Activated naive CD4-positive, alpha-beta T cell treated with anti-CD3 and anti-CD28 coated beads, Interleukin-2, amount 10 ng/mL, durations not matched to agents 7 days and 5 days (primary cell): ENCODE data around the gene ERBB2.

ENCODE experiments used
- CTCF ChIA-PET: fragments of 350-600 bp; sonication (Branson Sonifier 250); formaldehyde crosslinking; loops from one replicate; lab custom pipeline; 2021; ENCODE audit warnings: antibody characterized with exemption; lab: Charles Lee
- DNase-seq: peaks from one replicate; pipeline ENCODE4 v3.0.0-alpha.2; 2020
- H3K27ac Mint-ChIP-seq: one replicate; pipeline ENCODE4 v1.8.0; 2021; ENCODE audit warnings: mild to moderate bottlenecking, moderate library complexity, mixed read lengths
- H3K27me3 Mint-ChIP-seq: one replicate; pipeline ENCODE4 v1.8.0; 2021; ENCODE audit warnings: mild to moderate bottlenecking, mixed read lengths
- H3K36me3 Mint-ChIP-seq: one replicate; pipeline ENCODE4 v1.8.0; 2021; ENCODE audit warnings: mixed read lengths
- H3K4me1 Mint-ChIP-seq: one replicate; pipeline ENCODE4 v1.8.0; 2021; ENCODE audit warnings: mixed read lengths
- H3K4me3 Mint-ChIP-seq: one replicate; pipeline ENCODE4 v1.8.0; 2021; ENCODE audit warnings: mild to moderate bottlenecking, moderate library complexity, mixed read lengths
- H3K9me3 Mint-ChIP-seq: one replicate; pipeline ENCODE4 v1.8.0; 2021; ENCODE audit warnings: mixed read lengths

Gene ERBB2

DNA sequence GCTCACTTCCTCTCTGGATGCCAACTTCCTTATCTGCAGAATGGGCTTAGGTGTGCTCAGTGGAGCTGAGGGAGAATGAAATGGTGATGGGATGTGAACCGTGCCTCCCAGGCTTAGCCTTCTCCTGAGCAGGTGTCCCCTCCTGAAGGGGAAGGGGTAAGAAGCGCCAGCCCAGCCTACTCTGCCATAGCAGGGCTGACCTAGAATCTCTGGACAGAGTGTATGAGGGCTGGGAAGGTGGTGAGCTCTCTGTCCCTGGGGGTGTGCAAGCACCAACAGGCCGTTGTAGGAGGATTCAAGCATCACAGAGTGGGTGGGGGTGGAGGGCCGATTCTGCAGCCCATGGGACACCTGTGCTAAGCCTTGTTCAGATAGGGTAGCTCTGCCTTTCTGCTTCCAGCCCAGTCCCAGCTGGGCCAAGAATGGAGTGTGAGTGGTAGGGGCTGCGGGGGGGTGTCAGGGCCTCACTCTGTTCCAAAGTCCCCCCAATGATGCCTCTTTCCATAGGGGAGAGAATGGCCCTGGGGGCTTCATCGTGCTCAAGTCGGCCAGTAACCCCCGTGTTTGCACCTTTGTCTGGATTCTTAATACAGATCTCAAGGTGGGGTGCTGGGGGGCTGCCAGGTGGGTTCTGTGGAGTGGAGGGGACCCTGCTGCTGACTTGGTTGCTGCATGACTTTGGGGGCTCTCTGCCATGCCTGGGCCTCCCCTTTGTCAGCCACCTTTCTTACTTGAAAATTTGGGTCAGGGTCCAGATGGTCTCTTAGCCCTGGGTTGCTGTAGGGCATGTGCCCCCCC lies 37.9 kb upstream of the ERBB2 start:
- H3K9me3 Mint-ChIP-seq: no peaks in the 10 kb centered on the region
- CTCF ChIA-PET: interaction anchor here (0.9 to 3.5 kb wide), 3 partner anchors 8 to 18 kb away, joined by 3 to 15 read pairs (median 3); no protein-coding TSS in a partner anchor
- H3K36me3 Mint-ChIP-seq: peaks cover 21% of the 10 kb centered on the region
- H3K27me3 Mint-ChIP-seq: peaks cover 24% of the 10 kb centered on the region
- H3K27ac Mint-ChIP-seq: peak overlapping the region; percentile 84
- peaks cover 25% of the 10 kb centered on the region for H3K4me1 Mint-ChIP-seq
- H3K4me3 Mint-ChIP-seq: no peak overlapping the region
- DNase-seq: no peak

GRCh38 chr17:39662551-39663339 lies 37.1 kb upstream of the ERBB2 start:
- H3K9me3 Mint-ChIP-seq: no peaks in the 10 kb centered on the region
- CTCF ChIA-PET: interaction anchor here (0.9 to 3.5 kb wide), 2 partner anchors 9 kb away, joined by 3 to 15 read pairs; no protein-coding TSS in a partner anchor
- H3K27ac Mint-ChIP-seq: no peak overlapping the region
- H3K36me3 Mint-ChIP-seq: peaks cover 19% of the 10 kb centered on the region
- H3K4me1 Mint-ChIP-seq: peaks cover 25% of the 10 kb centered on the region
- H3K4me3 Mint-ChIP-seq: no peak overlapping the region
- peaks cover 32% of the 10 kb centered on the region for H3K27me3 Mint-ChIP-seq
- no peak for DNase-seq

DNA sequence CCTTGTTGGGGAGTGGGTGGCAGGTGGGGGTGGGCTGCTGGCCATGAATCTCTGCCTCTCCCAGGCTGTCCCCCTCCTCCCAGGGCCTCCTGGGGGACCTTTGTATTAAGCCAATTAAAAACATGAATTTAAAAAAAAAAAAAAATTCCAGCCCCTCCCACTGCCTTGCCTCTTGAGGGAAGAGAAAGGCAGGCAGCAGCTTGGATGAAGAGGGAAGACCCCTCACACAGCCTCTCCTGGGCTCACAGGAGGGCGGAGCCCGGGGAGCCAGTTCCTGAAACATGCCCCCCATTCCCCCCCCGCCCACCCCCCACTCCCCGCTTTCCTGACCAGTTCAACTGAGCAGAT lies 36.5 kb upstream of the ERBB2 start:
- no peak for DNase-seq
- no peak overlapping the region for H3K4me3 Mint-ChIP-seq
- CTCF ChIA-PET: interaction anchor here (3.5 kb wide), 1 partner anchor 10 kb away, joined by 15 read pairs; no protein-coding TSS in a partner anchor
- H3K27ac Mint-ChIP-seq: no peak overlapping the region
- peaks cover 22% of the 10 kb centered on the region for H3K4me1 Mint-ChIP-seq
- no peaks in the 10 kb centered on the region for H3K9me3 Mint-ChIP-seq
- H3K36me3 Mint-ChIP-seq: peaks cover 16% of the 10 kb centered on the region
- H3K27me3 Mint-ChIP-seq: peaks cover 37% of the 10 kb centered on the region

DNA sequence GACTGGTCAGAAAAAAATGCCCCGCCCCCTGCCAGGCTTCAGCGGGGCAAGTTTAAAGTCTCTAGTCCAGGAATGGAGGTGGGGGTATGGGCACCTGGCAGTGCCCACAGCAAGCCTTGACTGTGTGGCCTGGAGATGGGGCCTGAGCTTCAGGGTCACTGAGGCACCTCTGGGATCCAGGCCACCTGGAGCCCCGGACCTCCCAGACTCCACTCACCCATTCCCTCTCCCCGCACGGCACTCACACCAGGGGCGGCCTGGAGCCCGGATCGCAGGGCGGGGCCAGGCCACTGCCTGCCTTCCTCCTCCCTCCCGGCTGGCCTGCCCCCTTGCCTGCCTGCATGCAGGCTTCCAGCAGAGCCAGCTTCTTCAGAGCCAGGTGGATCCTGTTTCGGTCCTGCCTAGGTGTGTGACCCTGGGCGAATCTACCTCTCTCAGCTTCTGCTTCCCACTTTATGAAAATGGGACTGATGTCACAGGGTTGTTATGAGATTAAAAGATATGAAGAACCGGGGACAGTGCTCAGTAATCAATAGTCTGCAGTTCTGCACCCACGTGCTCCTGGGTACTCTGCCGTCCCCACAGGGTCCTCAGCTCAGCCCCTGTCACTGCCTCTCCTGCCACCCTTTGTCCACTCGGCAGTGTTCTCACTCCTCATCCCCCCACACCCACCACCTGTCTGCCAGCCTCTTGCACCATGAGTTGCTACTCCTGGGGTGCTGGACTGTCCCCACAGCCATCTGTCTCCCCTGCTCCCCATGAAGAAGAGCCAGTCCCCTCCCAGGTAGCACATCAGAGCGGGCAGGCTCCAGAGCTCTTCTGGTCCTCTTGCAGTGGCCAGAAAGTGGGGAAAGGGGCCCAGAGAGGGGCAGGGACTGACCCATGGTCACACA lies 35.9 kb upstream of the ERBB2 start:
- Mint-ChIP-seq H3K27ac (no peak overlapping the region), H3K4me1 (peaks cover 21% of the 10 kb centered on the region)
- DNase-seq: no peak

DNA sequence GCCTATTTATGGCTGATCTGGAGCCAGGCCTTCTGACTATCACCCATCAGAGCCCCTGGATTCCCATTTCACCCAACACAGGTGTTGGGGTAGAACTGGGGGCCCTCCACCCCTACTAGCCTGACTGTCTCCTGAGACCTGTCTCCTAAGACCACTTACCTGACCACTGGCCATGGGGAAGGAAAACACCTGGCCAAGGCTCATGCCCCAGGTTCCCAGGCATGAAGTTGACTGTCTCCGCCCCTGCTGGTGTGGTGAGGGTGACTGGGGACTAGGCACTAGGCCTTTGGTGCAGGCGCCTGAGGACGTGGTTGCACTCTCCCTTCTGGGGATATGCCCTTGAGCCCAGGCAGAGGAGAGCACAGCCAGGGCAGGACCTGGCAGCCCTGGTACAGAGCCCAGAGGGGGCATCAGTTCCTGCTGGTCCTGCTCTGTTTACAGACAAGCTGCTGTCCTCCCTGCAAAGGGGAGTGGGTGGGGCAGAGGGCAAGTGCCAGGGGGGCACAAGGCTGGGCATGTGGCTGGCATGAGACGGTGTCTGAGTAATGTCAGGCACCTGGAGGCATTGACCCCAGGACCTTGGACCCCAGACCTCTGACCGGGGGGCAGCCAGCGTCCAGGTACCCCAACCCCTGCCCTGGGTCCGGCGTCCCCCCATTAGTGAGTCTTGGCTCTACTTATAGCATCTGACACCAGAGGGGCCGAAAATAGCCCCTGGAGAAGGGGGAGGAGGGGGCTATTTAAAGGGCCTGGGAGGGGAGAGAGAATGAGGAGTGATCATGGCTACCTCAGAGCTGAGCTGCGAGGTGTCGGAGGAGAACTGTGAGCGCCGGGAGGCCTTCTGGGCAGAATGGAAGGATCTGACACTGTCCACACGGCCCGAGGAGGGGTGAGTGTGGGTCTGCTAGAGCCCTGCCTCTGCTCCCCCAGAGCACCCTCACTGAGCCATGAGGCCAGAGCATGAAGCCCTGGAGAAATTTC lies 35.0 kb upstream of the ERBB2 start, which contains the start of gene TCAP:
TSS of gene TCAP (plus strand) at position 769 of the 981 bp plus-strand sequence. CDS start at position 780, 11 bp downstream.
- H3K27ac Mint-ChIP-seq: no peak within 1 kb of the TSS

More for the DNA sequence above, 35.9 kb upstream of the ERBB2 start:
- no peak overlapping the region for H3K4me3 Mint-ChIP-seq
- H3K9me3 Mint-ChIP-seq: no peaks in the 10 kb centered on the region
- CTCF ChIA-PET: interaction anchor here (3.5 kb wide), 1 partner anchor 10 kb away, joined by 15 read pairs; no protein-coding TSS in a partner anchor
- peaks cover 15% of the 10 kb centered on the region for H3K36me3 Mint-ChIP-seq
- peaks cover 43% of the 10 kb centered on the region for H3K27me3 Mint-ChIP-seq

DNA sequence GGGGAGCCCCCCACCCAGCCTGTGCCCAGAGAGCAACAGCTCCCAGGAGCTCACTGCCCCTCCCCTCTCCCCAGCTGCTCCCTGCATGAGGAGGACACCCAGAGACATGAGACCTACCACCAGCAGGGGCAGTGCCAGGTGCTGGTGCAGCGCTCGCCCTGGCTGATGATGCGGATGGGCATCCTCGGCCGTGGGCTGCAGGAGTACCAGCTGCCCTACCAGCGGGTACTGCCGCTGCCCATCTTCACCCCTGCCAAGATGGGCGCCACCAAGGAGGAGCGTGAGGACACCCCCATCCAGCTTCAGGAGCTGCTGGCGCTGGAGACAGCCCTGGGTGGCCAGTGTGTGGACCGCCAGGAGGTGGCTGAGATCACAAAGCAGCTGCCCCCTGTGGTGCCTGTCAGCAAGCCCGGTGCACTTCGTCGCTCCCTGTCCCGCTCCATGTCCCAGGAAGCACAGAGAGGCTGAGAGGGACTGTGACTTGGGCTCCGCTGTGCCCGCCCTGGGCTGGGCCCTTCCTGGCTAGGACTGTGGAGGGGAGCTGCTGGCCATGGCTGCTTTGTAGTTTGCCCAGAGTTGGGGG lies 34.1 kb upstream of the ERBB2 start:
- Mint-ChIP-seq H3K27ac (no peak overlapping the region), H3K27me3 (peaks cover 61% of the 10 kb centered on the region), H3K36me3 (peaks cover 10% of the 10 kb centered on the region), H3K9me3 (no peaks in the 10 kb centered on the region), H3K4me1 (peaks cover 10% of the 10 kb centered on the region), H3K4me3 (no peak overlapping the region)
- DNase-seq: peak; percentile 34
- CTCF ChIA-PET: interaction anchor here (0.8 to 9.5 kb wide), 5 partner anchors 11 to 198 kb away, joined by 3 to 115 read pairs (median 9); partner anchors contain the start of gene IKZF3

More for the DNA sequence above, 35.0 kb upstream of the ERBB2 start, which contains the start of gene TCAP:
- CTCF ChIA-PET: interaction anchor here (2.0 to 9.5 kb wide), 4 partner anchors 11 to 42 kb away, joined by 9 to 115 read pairs (median 14); no protein-coding TSS in a partner anchor
- Mint-ChIP-seq H3K36me3 (peaks cover 11% of the 10 kb centered on the region), H3K4me1 (peaks cover 12% of the 10 kb centered on the region), H3K4me3 (no peak within 1 kb of the TSS), H3K27me3 (peaks cover 53% of the 10 kb centered on the region), H3K9me3 (no peaks in the 10 kb centered on the region)
- no peak for DNase-seq

GRCh38 chr17:39666231-39666600 lies 33.6 kb upstream of the ERBB2 start:
- peaks cover 7% of the 10 kb centered on the region for H3K36me3 Mint-ChIP-seq
- no peak for DNase-seq
- H3K4me3 Mint-ChIP-seq: no peak overlapping the region
- H3K9me3 Mint-ChIP-seq: no peaks in the 10 kb centered on the region
- H3K27me3 Mint-ChIP-seq: peaks cover 65% of the 10 kb centered on the region
- CTCF ChIA-PET: interaction anchor here (0.8 to 9.5 kb wide), 6 partner anchors 12 to 198 kb away, joined by 3 to 115 read pairs (median 7); partner anchors contain the start of gene IKZF3
- peaks cover 10% of the 10 kb centered on the region for H3K4me1 Mint-ChIP-seq
- H3K27ac Mint-ChIP-seq: no peak overlapping the region

- no peak overlapping the region for H3K4me3 Mint-ChIP-seq
- H3K27ac Mint-ChIP-seq: no peak overlapping the region
- no peaks in the 10 kb centered on the region for H3K9me3 Mint-ChIP-seq
- CTCF ChIA-PET: interaction anchor here (0.8 to 9.5 kb wide), 6 partner anchors 12 to 197 kb away, joined by 3 to 115 read pairs (median 7); partner anchors contain the start of gene IKZF3
- peaks cover 10% of the 10 kb centered on the region for H3K4me1 Mint-ChIP-seq
- peaks cover 69% of the 10 kb centered on the region for H3K27me3 Mint-ChIP-seq
- peaks cover 2% of the 10 kb centered on the region for H3K36me3 Mint-ChIP-seq
- no peak for DNase-seq
These were observed 33.1 kb upstream of the ERBB2 start for GRCh38 chr17:39666601-39667261.

DNA sequence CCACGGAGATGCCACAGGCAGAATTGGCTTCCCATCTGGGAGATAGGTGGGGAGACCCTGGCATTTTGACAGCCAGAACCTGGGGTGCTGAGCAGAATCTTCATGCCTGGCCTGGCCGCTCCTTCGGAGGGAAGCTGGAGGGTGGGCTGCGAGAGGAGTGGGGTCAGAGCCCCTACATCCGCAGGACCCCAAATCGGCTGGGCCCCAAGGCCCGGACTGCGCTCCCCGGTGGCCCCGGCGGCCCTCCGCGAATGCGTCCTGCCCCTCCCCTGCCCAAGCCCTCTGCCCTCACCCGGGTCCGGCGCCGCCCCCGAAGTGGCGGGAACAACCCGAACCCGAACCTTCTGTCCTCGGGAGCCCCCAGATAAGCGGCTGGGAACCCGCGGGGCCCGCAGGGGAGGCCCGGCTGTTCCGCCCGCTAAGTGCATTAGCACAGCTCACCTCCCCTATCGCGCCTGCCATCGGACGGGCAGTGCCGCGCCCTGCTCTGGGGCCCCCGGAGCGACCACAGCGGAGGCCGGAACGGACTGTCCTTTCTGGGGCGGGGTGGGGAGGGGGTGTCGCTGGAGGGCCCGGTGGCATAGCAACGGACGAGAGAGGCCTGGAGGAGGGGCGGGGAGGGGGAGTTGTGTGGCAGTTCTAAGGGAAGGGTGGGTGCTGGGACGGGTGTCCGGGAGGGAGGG lies 32.5 kb upstream of the ERBB2 start:
- Mint-ChIP-seq H3K27ac (no peak overlapping the region), H3K36me3 (peaks cover 2% of the 10 kb centered on the region), H3K9me3 (no peaks in the 10 kb centered on the region), H3K27me3 (peaks cover 76% of the 10 kb centered on the region), H3K4me1 (peaks cover 14% of the 10 kb centered on the region), H3K4me3 (no peak overlapping the region)
- DNase-seq: no peak
- CTCF ChIA-PET: interaction anchor here (1.2 to 9.5 kb wide), 3 partner anchors 11 to 52 kb away, joined by 3 to 115 read pairs (median 9); no protein-coding TSS in a partner anchor

DNA sequence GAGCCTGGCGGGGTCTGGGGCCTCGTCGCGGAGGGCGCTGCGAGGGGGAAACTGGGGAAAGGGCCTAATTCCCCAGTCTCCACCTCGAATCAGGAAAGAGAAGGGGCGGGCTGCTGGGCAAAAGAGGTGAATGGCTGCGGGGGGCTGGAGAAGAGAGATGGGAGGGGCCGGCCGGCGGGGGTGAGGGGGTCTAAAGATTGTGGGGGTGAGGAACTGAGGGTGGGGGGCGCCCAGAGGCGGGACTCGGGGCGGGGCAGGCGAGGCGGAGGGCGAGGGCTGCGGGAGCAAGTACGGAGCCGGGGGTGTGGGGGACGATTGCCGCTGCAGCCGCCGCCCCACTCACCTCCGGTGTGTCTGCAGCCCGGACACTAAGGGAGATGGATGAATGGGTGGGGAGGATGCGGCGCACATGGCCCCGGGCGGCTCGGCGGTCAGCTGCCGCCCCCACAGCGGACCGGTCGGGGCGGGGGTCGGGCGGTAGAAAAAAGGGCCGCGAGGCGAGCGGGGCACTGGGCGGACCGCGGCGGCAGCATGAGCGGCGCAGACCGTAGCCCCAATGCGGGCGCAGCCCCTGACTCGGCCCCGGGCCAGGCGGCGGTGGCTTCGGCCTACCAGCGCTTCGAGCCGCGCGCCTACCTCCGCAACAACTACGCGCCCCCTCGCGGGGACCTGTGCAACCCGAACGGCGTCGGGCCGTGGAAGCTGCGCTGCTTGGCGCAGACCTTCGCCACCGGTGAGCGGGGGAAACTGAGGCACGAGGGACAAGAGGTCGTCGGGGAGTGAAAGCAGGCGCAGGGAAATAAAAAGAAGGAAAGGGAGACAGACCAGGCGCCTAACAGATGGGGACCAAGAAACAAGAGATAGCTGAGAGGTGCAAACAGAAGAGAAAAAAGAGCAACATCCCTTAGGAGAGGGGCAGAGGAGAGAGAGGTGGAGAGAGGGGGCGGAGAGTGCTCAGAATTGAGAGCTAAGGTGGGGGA lies 31.6 kb upstream of the ERBB2 start, which contains the start of gene PNMT:
TSS of gene PNMT (plus strand) at position 509 of the 980 bp plus-strand sequence. CDS start at position 532, 23 bp downstream.
- CTCF ChIA-PET: interaction anchor here (0.6 to 9.5 kb wide), 9 partner anchors 11 to 432 kb away, joined by 3 to 115 read pairs (median 3); partner anchors contain the start of gene PGAP3
- H3K4me1 Mint-ChIP-seq: peaks cover 14% of the 10 kb centered on the region
- H3K36me3 Mint-ChIP-seq: peaks cover 2% of the 10 kb centered on the region
- no peak within 1 kb of the TSS for H3K27ac Mint-ChIP-seq
- DNase-seq: peak; percentile 79
- no peaks in the 10 kb centered on the region for H3K9me3 Mint-ChIP-seq
- H3K4me3 Mint-ChIP-seq: peak within 1 kb of the TSS; percentile 46
- peaks cover 85% of the 10 kb centered on the region for H3K27me3 Mint-ChIP-seq
